ENCODE data around the gene KITLG. TPM values are rescaled to one million over a fixed set of nuclear protein-coding genes. Genes with fewer than 3 reads are reported as not detected.

KITLG gene
- total and polyA plus RNA-seq, 7 experiments from 2014 or later: 0.05 to 0.24 TPM; not detected in 5

- Histone ChIP-seq H3K4me3 (ENCODE audit: low read length) (no peak overlapping the region), H3K4me1 (ENCODE audit: control insufficient read depth in 2 of 2, insufficient read depth in 2 of 2, low read length in 2 of 2) (no peaks in the 10 kb centered on the region), H3K27me3 (ENCODE audit: control insufficient read depth in 2 of 2, insufficient read depth in 2 of 2, low read length in 2 of 2) (no peaks in the 10 kb centered on the region), H3K36me3 (ENCODE audit: control insufficient read depth in 2 of 3, insufficient read depth in 3 of 3, low read length in 3 of 3) (no peaks in the 10 kb centered on the region), H3K9me3 (ENCODE audit: control insufficient read depth in 2 of 3, low read length in 3 of 3) (no peaks in the 10 kb centered on the region), H3K27ac (ENCODE audit: low read depth, low read length) (no peak overlapping the region)
- H3K36me3 Mint-ChIP-seq: no peaks in the 10 kb centered on the region
- ChIA-PET CTCF (no interaction called here), POLR2A (no interaction called here)
- no peaks in the 10 kb centered on the region for H3K4me1 Mint-ChIP-seq
- ATAC-seq (no peak), DNase-seq (no peak)
- no peak overlapping the region for H3K27ac Mint-ChIP-seq
- H3K4me3 Mint-ChIP-seq: no peak overlapping the region
- H3K27me3 Mint-ChIP-seq: peaks cover 0 to 4% (median 0%) of the 10 kb centered on the region in 5 donors
- intact Hi-C loops (cut with micrococcal nuclease): no loop called here
- H3K9me3 Mint-ChIP-seq: peaks cover 0 to 10% (median 2%) of the 10 kb centered on the region in 11 donors
Measured at GRCh38 chr12:88450136-88450535, 130.1 kb downstream of the KITLG start.

- H3K9me3 Mint-ChIP-seq: peaks cover 0 to 5% (median 0%) of the 10 kb centered on the region in 11 donors
- DNase-seq (no peak), ATAC-seq (no peak)
- H3K4me1 ChIP-seq (ENCODE audit: control insufficient read depth in 2 of 2, insufficient read depth in 2 of 2, low read length in 2 of 2): no peaks in the 10 kb centered on the region
- POLR2A ChIA-PET: no interaction called here
- no peaks in the 10 kb centered on the region for H3K36me3 ChIP-seq (ENCODE audit: control insufficient read depth in 2 of 3, insufficient read depth in 3 of 3, low read length in 3 of 3)
- H3K27ac Mint-ChIP-seq: no peak overlapping the region
- no peaks in the 10 kb centered on the region for H3K9me3 ChIP-seq (ENCODE audit: control insufficient read depth in 2 of 3, low read length in 3 of 3)
- no peaks in the 10 kb centered on the region for H3K4me1 Mint-ChIP-seq
- CTCF ChIA-PET: no interaction called here
- no peak overlapping the region for H3K27ac ChIP-seq (ENCODE audit: low read depth, low read length)
- no peaks in the 10 kb centered on the region for H3K36me3 Mint-ChIP-seq
- H3K27me3 ChIP-seq (ENCODE audit: control insufficient read depth in 2 of 2, insufficient read depth in 2 of 2, low read length in 2 of 2): no peaks in the 10 kb centered on the region
- peaks cover 0 to 1% (median 0%) of the 10 kb centered on the region in 5 donors for H3K27me3 Mint-ChIP-seq
- H3K4me3 ChIP-seq (ENCODE audit: low read length): no peak overlapping the region
- no peak overlapping the region for H3K4me3 Mint-ChIP-seq
- intact Hi-C loops (cut with micrococcal nuclease): no loop called here
Measured at GRCh38 chr12:88448337-88448915, 131.8 kb downstream of the KITLG start.

- Mint-ChIP-seq H3K9me3 (peaks cover 0 to 9% (median 0%) of the 10 kb centered on the region in 11 donors), H3K27me3 (no peaks in the 10 kb centered on the region), H3K27ac (no peak overlapping the region), H3K36me3 (no peaks in the 10 kb centered on the region), H3K4me3 (no peak overlapping the region), H3K4me1 (no peaks in the 10 kb centered on the region)
- no peak overlapping the region for H3K4me3 ChIP-seq (ENCODE audit: low read length)
- ChIA-PET CTCF (no interaction called here), POLR2A (no interaction called here)
- H3K9me3 ChIP-seq (ENCODE audit: control insufficient read depth in 2 of 3, low read length in 3 of 3): no peaks in the 10 kb centered on the region
- no peaks in the 10 kb centered on the region for H3K36me3 ChIP-seq (ENCODE audit: control insufficient read depth in 2 of 3, insufficient read depth in 3 of 3, low read length in 3 of 3)
- DNase-seq (no peak), ATAC-seq (no peak)
- no peaks in the 10 kb centered on the region for H3K27me3 ChIP-seq (ENCODE audit: control insufficient read depth in 2 of 2, insufficient read depth in 2 of 2, low read length in 2 of 2)
- H3K27ac ChIP-seq (ENCODE audit: low read depth, low read length): no peak overlapping the region
- intact Hi-C loops (cut with micrococcal nuclease): no loop called here
- no peaks in the 10 kb centered on the region for H3K4me1 ChIP-seq (ENCODE audit: control insufficient read depth in 2 of 2, insufficient read depth in 2 of 2, low read length in 2 of 2)
Measured at GRCh38 chr12:88445705-88446394, 134.4 kb downstream of the KITLG start.

GRCh38 chr12:88444481-88444880 lies 135.8 kb downstream of the KITLG start:
- no peak overlapping the region for H3K4me3 Mint-ChIP-seq
- no peak overlapping the region for H3K27ac Mint-ChIP-seq

More at GRCh38 chr12:88444481-88444880, 135.8 kb downstream of the KITLG start:
- Mint-ChIP-seq H3K4me1 (no peaks in the 10 kb centered on the region), H3K36me3 (no peaks in the 10 kb centered on the region), H3K27me3 (no peaks in the 10 kb centered on the region), H3K9me3 (peaks cover 0 to 9% (median 0%) of the 10 kb centered on the region in 11 donors)
- intact Hi-C loops (cut with micrococcal nuclease): no loop called here
- no peaks in the 10 kb centered on the region for H3K4me1 ChIP-seq (ENCODE audit: control insufficient read depth in 2 of 2, insufficient read depth in 2 of 2, low read length in 2 of 2)
- H3K27me3 ChIP-seq (ENCODE audit: control insufficient read depth in 2 of 2, insufficient read depth in 2 of 2, low read length in 2 of 2): no peaks in the 10 kb centered on the region
- no peaks in the 10 kb centered on the region for H3K9me3 ChIP-seq (ENCODE audit: control insufficient read depth in 2 of 3, low read length in 3 of 3)
- ATAC-seq (no peak), DNase-seq (no peak)
- ChIA-PET CTCF (interaction anchor here (0.7 kb wide), 1 partner anchor 24 kb away, joined by 3 read pairs; no protein-coding TSS in a partner anchor), POLR2A (no interaction called here)
- no peak overlapping the region for H3K27ac ChIP-seq (ENCODE audit: low read depth, low read length)
- no peaks in the 10 kb centered on the region for H3K36me3 ChIP-seq (ENCODE audit: control insufficient read depth in 2 of 3, insufficient read depth in 3 of 3, low read length in 3 of 3)
- no peak overlapping the region for H3K4me3 ChIP-seq (ENCODE audit: low read length)
